Epithelial cell of prostate (primary cell): ENCODE results near the gene MR1.
"Not testable (repeated sequence)": the region's sequence is repeated elsewhere in the genome, so short reads cannot be mapped to it uniquely, and the experiment has no call there.

Experiments used
- DNase-seq: peaks from one replicate; pipeline ENCODE4 v3.0.0-alpha.2; 2011; ENCODE audit warnings: low read depth, low spot score
- H3K27ac ChIP-seq: fragments of 450-650 bp; 2 replicates; pipeline ENCODE4 v1.5.1; 2017; ENCODE audit warnings: mild to moderate bottlenecking

The MR1 gene

GRCh38 chr1:181028196-181028595 is 5.6 kb upstream of the MR1 start:
- no peak for DNase-seq

GRCh38 chr1:181028615-181029014 is 5.2 kb upstream of the MR1 start:
- no peak for DNase-seq
- no peak overlapping the region for H3K27ac ChIP-seq

More at GRCh38 chr1:181028196-181028595, 5.6 kb upstream of the MR1 start:
- H3K27ac ChIP-seq: no peak overlapping the region

GRCh38 chr1:181032535-181032934 is 1.2 kb upstream of the MR1 start:
- no peak for DNase-seq
- H3K27ac ChIP-seq: peak overlapping the region; percentile 93

- peak; percentile 87 for DNase-seq
Measured at GRCh38 chr1:181033128-181033798, 520 bp upstream of the MR1 start.

GRCh38 chr1:181035210-181035609 is 1.4 kb downstream of the MR1 start:
- DNase-seq, H3K27ac ChIP-seq: not testable (repeated sequence)

More at GRCh38 chr1:181033128-181033798, 520 bp upstream of the MR1 start:
- H3K27ac ChIP-seq: peak overlapping the region; percentile 93

- DNase-seq: no peak
- H3K27ac ChIP-seq: no peak overlapping the region
Measured at GRCh38 chr1:181036107-181036836, 2.5 kb downstream of the MR1 start.

- H3K27ac ChIP-seq: no peak overlapping the region
- DNase-seq: no peak
Measured at GRCh38 chr1:181037386-181037785, 3.6 kb downstream of the MR1 start.

- H3K27ac ChIP-seq: no peak overlapping the region
- no peak for DNase-seq
Measured at GRCh38 chr1:181038399-181038873, 4.7 kb downstream of the MR1 start.

GRCh38 chr1:181040284-181040865 is 6.6 kb downstream of the MR1 start:
- DNase-seq: no peak
- H3K27ac ChIP-seq: no peak overlapping the region

- H3K27ac ChIP-seq: peak overlapping the region; percentile 88
Measured at GRCh38 chr1:181043025-181043888, 9.5 kb downstream of the MR1 start.

GRCh38 chr1:181044449-181044966 is 10.7 kb downstream of the MR1 start:
- peak overlapping the region; percentile 88 for H3K27ac ChIP-seq
- DNase-seq: peak; percentile 86

More at GRCh38 chr1:181043025-181043888, 9.5 kb downstream of the MR1 start:
- no peak for DNase-seq

GRCh38 chr1:181045946-181046345 is 12.2 kb downstream of the MR1 start:
- DNase-seq, H3K27ac ChIP-seq: not testable (repeated sequence)

- no peak for DNase-seq
- no peak overlapping the region for H3K27ac ChIP-seq
Measured at GRCh38 chr1:181049378-181049777, 15.6 kb downstream of the MR1 start.

GRCh38 chr1:181050922-181051321 is 17.1 kb downstream of the MR1 start:
- DNase-seq: no peak
- H3K27ac ChIP-seq: peak overlapping the region; percentile 47

- no peak overlapping the region for H3K27ac ChIP-seq
- DNase-seq: no peak
Measured at GRCh38 chr1:181056560-181056959, 22.8 kb downstream of the MR1 start.

GRCh38 chr1:181057079-181057478 is 23.3 kb downstream of the MR1 start:
- no peak for DNase-seq
- no peak overlapping the region for H3K27ac ChIP-seq

GRCh38 chr1:181059435-181059834 is 25.7 kb downstream of the MR1 start:
- H3K27ac ChIP-seq: no peak overlapping the region
- DNase-seq: no peak

- H3K27ac ChIP-seq: no peak overlapping the region
- DNase-seq: no peak
Measured at GRCh38 chr1:181060066-181060465, 26.3 kb downstream of the MR1 start.

- not testable (repeated sequence) for DNase-seq, H3K27ac ChIP-seq
Measured at GRCh38 chr1:181060947-181061346, 27.2 kb downstream of the MR1 start.

GRCh38 chr1:181061487-181061886 is 27.7 kb downstream of the MR1 start:
- no peak for DNase-seq
- no peak overlapping the region for H3K27ac ChIP-seq
